Eye (tissue), 1 donor: Measurements from ENCODE around the gene LPA.
A peak's percentile ranks its signal among the peaks of the same experiment; 100 is the strongest.
"Not testable (repeated sequence)": the region's sequence is repeated elsewhere in the genome, so short reads cannot be mapped to it uniquely, and the experiment has no call there.

Source experiments
- DNase-seq: peaks from one replicate; pipeline ENCODE4 v3.0.0-alpha.2; 2015

The LPA gene

DNA sequence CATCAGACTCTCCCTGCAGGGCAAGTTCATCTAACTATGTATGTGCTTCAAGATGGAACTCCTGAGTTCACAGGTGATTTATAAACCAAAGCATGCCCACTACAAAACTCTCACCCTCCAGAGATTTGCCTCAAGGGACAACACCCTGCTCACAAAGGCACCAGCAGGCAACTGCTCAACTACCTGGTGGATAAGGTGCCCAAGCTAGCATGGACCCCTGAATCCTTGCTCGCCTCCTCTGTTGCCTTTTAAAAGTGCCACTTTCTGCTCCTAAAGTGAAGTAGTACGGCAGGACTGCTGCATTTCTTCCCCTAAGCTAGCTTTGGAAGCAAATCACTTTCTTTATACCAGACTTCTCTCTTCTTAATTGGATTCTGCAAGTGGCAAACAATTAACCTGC is 1.2 kb downstream of the LPA start:
- DNase-seq: no peak

DNA sequence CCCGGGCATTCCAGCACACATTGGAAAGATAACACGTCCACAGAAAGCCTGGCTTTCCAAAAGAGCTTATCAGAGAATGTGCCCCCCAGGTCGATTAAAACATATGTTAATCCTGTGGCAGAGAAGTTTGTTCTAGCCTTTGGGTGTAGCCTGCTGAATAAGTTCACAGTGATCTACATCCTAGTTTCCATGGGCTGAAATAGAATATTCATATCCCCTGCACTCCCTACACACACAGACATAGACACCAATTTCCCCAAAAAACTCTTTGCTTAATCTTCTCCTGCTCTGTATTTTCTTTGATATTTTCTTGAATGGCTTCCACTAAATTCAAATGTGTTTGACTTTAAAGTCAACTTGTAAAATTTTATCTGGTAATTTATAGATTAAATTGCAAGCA is 1.6 kb downstream of the LPA start:
- DNase-seq: no peak

DNA sequence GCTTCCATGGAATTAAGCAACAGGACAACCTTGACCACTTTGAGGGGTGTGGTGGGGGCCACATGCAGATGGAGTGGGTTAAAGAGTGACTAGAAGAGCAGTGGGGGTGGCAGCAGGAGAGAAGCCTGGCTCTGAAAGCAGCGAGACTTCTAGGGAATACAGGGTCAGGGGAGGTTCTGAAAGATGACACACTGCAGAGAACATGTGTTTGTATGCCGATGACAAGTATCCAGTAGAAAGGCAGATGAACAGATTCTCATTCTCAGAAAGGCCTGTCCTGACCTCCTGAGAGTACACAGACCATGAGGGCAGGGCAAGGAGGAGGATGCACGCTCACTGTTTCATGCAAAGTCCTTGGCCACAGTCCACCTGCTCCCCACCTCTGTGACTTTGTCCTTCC is 2.9 kb downstream of the LPA start:
- no peak for DNase-seq

DNA sequence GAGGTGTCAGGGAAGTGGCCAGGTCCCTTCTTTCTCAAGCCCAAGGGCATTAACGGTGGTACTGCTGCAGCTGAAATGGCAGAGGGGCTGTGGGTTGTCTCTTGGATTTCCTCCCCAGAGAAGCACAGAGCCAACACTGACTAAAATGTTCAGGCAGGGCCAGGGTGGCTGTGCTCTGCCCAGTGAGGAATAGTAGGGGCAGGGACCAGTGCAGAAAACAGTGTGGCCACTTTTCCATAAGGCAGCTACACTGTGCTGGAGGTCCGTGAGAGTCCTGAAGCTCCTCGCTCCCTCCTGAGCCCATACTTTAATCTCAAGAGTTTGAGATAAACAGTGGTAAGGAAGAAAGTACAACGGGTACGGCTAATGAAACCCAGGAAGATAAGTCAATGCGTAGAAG is 4.5 kb downstream of the LPA start:
- DNase-seq: no peak

GRCh38 chr6:160634706-160635105 is 29.4 kb downstream of the LPA start:
- DNase-seq: no peak

DNA sequence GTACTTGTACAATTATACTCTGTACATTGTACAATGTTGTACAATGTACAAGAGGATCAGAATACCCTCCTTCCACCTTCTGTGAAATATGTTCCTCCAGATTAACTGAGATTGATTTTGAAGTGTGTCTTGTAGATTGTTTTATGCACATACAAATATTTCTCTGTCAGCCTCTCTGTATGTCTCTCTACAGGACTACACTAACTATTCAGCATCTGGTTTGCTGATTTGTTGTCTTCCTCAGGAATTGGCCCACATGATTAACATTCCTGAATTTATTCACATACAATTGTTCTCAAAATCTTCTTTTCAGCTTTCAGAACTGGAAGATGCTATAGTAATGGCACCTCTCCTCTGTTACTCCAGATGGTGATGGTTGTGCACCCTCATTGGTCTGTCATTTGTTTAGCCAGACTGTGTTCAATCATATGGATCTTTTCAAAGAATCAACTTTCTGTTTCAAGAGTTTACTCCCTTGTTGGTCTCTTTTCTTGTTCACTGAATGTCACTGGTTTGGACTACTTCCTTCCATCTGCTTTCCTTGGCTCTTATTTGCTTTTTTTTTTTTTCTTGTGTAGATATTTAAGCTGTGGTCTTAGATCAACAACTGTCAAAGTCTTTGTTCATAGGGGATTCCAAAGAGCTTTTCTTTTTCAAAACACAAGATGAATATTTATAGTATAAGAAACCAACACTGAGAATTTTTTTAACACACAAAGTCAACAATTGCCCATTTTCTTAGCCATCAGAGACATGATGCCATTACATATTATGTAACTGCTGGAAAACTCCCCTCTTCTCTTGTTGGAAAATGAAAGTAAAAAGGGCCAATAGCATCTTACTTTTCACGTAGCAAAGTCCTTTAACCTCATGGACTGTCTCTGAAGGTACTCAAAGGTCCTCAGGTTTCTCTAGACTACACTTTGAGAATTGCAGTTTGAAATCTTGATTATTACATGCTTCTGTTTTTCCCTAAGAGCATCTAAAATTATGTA is 67.9 kb downstream of the LPA start:
- DNase-seq: no peak

DNA sequence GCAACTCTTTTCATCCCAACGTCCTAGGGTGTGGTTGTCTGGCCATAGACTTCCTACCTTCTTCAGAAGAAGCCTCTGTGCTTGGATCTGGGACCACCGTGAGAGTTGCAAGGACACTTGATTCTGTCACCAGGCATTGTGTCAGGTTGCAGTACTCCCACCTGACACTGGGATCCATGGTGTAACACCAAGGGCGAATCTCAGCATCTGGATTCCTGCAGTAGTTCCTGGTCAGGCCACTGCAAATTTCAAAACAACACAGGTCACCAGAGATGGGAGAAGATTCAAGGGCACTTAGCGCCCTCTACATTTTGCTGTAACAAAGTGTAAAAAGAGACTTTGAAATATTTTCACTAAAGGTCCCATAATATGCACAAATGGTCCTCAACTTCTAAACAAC is 68.8 kb downstream of the LPA start:
- DNase-seq: not testable (repeated sequence)

- DNase-seq: no peak
These were observed 77.7 kb downstream of the LPA start for GRCh38 chr6:160586374-160586773.

DNA sequence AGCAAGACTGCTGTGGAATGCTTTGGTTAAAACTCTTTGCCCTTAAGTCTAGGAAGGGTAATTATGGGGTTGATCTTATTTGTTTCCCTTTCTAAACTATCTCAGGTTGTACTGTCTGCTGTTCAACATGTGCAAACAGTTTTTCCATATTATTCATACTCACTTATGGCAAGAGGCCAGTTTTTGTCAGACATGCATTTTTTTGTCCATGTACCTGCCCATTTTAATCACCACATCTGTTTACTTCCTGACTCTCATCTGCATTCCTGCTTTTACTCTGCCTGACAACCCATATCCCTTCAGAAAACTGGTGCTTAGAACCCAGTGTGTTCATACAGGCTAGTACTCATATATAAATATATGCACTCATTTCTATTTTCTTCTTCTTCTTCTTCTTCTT is 80.3 kb downstream of the LPA start:
- DNase-seq: no peak

DNA sequence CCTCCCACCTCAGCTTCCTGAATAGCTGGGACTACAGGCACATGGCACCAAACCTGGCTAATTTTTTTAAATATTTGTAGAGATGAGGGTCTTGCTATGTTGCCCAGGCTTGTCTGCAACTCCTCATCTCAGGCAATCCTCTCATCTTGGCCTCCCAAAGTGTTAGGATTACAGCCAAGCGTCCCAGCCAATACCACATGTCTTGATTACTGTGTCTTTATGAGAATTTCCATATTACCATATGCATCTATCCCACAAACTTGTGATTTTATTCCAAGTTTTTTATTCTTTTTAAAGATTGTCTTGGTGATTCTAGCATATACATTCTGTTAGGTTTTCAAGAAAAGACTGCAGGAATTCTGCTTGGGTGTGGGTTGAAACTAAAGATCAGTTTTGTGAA is 82.7 kb downstream of the LPA start:
- DNase-seq: no peak

- DNase-seq: not testable (repeated sequence)
These were observed 85.6 kb downstream of the LPA start for GRCh38 chr6:160578515-160578914.

DNA sequence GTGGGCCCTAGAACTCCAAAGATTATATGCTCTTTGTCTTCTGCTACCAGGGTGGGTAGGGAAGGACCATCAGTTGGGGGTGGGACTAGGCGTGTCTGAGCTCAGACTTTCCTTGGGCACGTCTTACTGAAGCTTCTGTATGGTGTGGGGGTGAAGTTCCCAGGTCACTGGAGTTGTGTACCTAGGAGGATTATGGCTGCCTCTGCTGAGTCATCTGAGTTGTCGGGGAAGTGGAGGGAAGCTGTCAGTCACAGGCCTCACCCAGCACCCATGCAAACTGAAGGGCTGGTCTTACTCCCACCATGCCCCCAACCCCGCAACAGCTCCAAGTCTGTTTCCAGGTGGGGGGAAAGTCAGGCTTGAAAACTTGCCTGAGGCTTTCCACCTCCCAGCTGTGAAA is 90.1 kb downstream of the LPA start:
- no peak for DNase-seq

- DNase-seq: not testable (repeated sequence)
These were observed 92.9 kb downstream of the LPA start for GRCh38 chr6:160571201-160571600.

- peak; percentile 42 for DNase-seq
These were observed 119.3 kb downstream of the LPA start for GRCh38 chr6:160544802-160545201.

DNA sequence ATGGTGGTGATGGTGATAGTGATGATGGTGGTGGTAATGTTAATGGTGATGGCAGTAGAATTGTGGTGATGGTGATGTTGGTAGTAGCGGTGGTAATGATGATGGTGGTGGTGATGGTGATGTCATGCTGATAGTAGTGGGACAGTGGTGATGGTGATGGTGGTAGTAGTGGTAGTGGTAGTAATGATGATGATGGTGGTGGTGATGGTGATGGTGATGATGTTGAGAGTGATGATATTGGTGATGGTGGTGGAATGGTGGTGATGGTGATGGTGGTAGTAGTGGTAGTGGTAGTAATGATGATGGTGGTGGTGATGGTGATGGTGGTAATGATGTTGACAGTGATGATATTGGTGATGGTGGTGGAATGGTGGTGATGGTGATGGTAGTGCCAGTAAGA is 128.8 kb downstream of the LPA start:
- no peak for DNase-seq

DNA sequence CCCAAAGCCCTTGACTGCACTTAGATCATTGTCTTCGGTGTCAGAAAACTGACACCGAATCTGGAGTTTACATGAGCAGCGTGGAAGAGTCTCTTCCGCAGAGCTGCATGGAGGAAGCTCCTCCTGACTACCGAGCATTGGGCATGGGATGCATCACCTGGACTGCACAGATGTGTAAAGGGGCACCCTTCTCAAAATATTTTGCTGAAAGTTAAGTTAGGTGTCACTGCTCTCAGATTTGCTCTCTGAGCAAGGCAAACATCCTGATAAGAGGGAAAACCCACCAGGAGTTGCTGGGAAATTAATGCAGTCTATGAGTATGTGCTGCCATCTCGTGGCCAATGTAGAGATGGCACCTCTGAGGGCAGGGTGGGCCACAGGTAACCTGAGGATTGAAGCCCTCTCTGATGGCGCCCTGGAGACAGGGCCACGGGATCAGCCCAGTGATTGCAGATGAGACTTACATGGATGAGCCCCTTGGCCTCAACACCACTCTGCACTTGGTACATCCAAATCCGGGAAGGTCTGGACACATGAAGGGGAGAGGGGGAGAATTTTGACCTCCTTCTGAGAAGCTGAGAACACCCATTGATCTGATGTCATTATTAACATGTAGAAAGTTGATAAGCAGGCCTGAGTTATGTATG is 129.9 kb downstream of the LPA start:
- peak; percentile 89 for DNase-seq

DNA sequence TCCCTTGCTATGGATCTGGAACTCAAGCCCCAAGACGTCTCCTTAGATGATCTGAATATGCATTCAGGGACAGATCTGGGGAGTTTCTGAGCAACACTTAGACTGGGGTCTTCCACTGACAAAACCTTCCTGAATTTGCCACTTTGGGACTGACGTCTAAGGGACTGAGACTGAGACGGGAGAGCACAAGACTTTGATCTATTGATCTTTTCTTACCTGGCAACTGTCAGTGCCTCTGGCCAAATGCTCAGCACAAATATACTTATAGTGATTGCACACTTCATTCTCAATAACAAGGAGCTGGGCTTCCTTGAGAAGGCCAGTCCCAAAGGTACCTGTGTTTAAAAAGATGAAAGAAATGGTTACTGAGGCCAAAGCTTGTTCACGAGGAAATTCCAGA is 131.8 kb downstream of the LPA start:
- DNase-seq: no peak

DNA sequence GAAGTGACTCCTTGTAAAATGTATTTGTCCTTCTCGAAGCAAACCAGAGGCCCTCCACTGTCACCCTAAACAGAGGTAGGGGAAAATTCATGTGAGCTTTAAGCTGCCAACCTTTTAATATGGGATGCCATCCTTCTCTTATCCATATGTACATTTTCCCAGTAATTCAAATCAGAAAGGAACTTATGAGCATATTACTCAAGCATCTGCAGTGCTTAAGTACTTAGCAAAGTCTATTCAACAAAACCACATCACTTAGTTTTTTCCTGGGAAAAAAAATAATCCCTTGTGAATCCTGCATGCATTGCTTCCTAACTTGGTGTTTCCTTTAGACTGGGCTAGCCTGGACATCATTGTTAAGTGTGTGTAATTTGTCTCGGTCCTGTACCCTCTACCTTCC is 132.2 kb downstream of the LPA start:
- no peak for DNase-seq

GRCh38 chr6:160529524-160529923 is 134.6 kb downstream of the LPA start:
- not testable (repeated sequence) for DNase-seq

DNA sequence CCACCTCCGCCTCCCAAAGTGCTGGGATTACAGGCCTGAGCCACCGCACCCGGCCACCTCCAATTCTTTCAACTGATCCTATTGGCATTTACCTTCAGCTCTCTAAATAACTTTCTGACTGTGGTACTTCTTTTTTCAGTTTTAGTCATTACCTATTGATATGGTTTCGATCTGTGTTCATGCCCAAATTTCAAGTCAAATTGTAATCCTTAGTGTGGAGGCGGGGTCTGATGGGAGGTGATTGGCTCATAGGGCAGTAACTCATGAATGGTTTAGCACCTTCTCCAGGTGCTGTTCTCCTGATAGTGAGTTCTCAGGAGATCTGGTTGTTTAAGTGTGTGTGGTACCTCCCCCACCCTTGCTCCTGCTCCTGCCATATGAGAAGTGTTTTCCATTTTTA is 140.9 kb downstream of the LPA start:
- no peak for DNase-seq

DNA sequence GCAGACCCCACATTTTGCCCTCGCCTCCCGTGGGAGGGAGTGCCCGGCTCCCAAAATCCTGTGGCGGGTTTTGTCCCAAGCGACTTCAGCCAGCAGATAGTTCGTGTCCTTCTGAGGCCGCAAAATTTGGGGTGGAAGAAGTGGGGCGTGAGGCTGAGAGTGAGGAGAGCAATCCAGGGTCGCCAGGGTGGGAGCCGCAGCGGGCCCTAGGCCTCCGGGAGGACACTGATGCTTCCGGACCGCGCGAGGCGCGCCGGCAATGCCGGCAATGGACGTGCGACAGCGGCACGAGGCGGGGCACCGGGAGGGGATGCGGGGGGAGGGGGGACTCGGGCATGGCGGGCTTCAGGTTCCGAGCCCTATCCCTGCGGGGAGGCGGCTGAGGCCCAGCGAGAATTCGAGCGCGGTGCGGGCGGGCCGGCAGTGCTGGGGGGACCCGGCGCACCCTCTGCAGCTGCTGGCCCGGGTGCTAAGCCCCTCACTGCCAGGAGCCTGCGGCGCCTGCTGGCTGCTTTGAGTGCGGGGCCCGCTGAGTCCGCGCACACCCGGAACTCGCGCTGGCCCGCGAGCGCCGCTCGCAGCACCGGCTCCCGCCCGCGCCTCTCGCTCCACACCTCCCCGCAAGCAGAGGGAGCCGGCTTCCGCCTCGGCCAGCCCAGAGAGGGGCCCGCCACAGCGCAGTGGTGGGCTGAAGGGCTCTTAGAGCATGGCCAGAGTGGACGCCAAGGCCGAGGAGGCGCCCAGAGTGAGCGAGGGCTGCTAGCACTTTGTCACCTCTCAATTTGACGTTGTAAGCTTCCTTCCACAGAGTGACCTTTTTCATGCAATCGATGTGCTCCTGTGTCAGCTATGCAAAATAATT is 143.8 kb downstream of the LPA start:
- peak; percentile 95 for DNase-seq

- no peak for DNase-seq
These were observed 144.5 kb downstream of the LPA start for GRCh38 chr6:160519603-160520042.

DNA sequence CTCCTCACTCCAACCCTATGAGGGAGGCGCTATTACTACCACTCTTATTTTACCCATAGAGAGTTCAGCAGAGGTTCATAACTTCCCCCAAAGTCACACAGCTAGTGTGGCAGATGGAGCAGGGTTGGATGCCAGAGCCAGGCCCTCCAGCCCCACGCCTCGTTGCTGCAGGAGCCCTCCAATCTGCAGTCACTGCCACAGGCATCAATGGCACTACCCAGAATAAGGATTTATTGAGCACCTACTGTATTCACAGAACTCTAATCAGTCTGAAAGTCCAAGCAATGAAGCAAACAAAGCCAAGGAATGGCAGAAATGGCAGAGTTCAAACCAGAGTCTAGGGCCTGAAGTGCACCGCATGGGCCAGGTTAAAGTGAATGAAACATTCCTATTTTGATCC is 144.9 kb downstream of the LPA start:
- DNase-seq: no peak
